Ovary (tissue), 3 donors: ENCODE results near the gene PKNOX1.

Source experiments
- POLR2A ChIP-seq: fragments of 450-650 bp; IDR thresholded peaks from one replicate; pipeline ENCODE4 v1.6.1; 2017; ENCODE audit warnings: antibody characterized with exemption, mild to moderate bottlenecking, moderate library complexity
- TF ChIP-seq, protein P1 (sequence below), 3 donors: fragments of 450-650 bp in 2 of 3; fragments of 200-600 bp in 1 of 3; IDR thresholded peaks; one replicate each; pipeline versions ENCODE4 v1.5.1 to v1.8.0; 2016 to 2022; ENCODE audit warnings: antibody characterized with exemption in 3 of 3, mild to moderate bottlenecking in 1 of 3
- donor health status: DM: no; HTN: no; CAD: no.

- TF ChIP-seq POLR2A, result no peak
- TF ChIP-seq, protein P1, sequence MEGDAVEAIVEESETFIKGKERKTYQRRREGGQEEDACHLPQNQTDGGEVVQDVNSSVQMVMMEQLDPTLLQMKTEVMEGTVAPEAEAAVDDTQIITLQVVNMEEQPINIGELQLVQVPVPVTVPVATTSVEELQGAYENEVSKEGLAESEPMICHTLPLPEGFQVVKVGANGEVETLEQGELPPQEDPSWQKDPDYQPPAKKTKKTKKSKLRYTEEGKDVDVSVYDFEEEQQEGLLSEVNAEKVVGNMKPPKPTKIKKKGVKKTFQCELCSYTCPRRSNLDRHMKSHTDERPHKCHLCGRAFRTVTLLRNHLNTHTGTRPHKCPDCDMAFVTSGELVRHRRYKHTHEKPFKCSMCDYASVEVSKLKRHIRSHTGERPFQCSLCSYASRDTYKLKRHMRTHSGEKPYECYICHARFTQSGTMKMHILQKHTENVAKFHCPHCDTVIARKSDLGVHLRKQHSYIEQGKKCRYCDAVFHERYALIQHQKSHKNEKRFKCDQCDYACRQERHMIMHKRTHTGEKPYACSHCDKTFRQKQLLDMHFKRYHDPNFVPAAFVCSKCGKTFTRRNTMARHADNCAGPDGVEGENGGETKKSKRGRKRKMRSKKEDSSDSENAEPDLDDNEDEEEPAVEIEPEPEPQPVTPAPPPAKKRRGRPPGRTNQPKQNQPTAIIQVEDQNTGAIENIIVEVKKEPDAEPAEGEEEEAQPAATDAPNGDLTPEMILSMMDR (IDR thresholded peaks at IDR 0.05), result no peak
Observed at GRCh38 chr21:43001316-43001715, 27.0 kb downstream of the PKNOX1 start.
